ENCODE data around the gene TEX52. TPM values are rescaled to one million over a fixed set of nuclear protein-coding genes. Genes with fewer than 3 reads are reported as not detected.

TEX52 gene
- total RNA-seq, 2 donors from 2014 or later, result not detected

GRCh38 chr12:2841056-2841650 lies 15.7 kb downstream of the TEX52 start:
- Histone ChIP-seq H3K27me3 (no peaks in the 10 kb centered on the region), H3K4me3 (no peak overlapping the region), H3K36me3 (replicated peaks in 1 of 2; ENCODE audit: insufficient read depth in 1 of 2, low read depth in 2 of 2) (no peaks in the 10 kb centered on the region), H3K9me3 (no peaks in the 10 kb centered on the region), H3K27ac (no peak overlapping the region), H3K4me1 (no peaks in the 10 kb centered on the region)
- DNase-seq, result no peak
- 57 to 78% methylated on average over 8 to 9 of the region's 9 CpGs for WGBS, 2 donors
- no peak for ATAC-seq
- no peak for TF ChIP-seq POLR2A (IDR thresholded peaks at IDR 0.05)
- TF ChIP-seq CTCF (IDR thresholded peaks at IDR 0.05), result no peak
- intact Hi-C loops (cut with DNase I), result no loop called here

GRCh38 chr12:2836574-2836973 lies 20.3 kb downstream of the TEX52 start:
- no peak for TF ChIP-seq CTCF (IDR thresholded peaks at IDR 0.05)
- DNase-seq (no peak), ATAC-seq (no peak)
- Histone ChIP-seq H3K27me3 (no peaks in the 10 kb centered on the region), H3K27ac (no peak overlapping the region), H3K36me3 (replicated peaks in 1 of 2; ENCODE audit: insufficient read depth in 1 of 2, low read depth in 2 of 2) (no peaks in the 10 kb centered on the region), H3K4me3 (no peak overlapping the region), H3K9me3 (no peaks in the 10 kb centered on the region), H3K4me1 (peaks cover 11% of the 10 kb centered on the region)
- 86 to 89% methylated on average over 8 of the region's 8 CpGs for WGBS, 2 donors
- intact Hi-C loops (cut with DNase I), result no loop called here

- 71% methylated on average over 4 of the region's 4 CpGs for WGBS, 2 donors
- no peaks in the 10 kb centered on the region for H3K36me3 ChIP-seq (replicated peaks in 1 of 2; ENCODE audit: insufficient read depth in 1 of 2, low read depth in 2 of 2)
These were observed 21.0 kb downstream of the TEX52 start for GRCh38 chr12:2835691-2836403.

GRCh38 chr12:2834581-2835491 lies 22.0 kb downstream of the TEX52 start, which contains the start of gene NRIP2:
Gene NRIP2, minus strand, starts transcription at chr12:2835035. Its CDS starts 52 bp downstream, at chr12:2834983.
- no peaks in the 10 kb centered on the region for H3K36me3 ChIP-seq (replicated peaks in 1 of 2; ENCODE audit: insufficient read depth in 1 of 2, low read depth in 2 of 2)
- DNase-seq, result peak in 3 of 4 donors; percentile 18 to 30 (median 30)
- no peak within 1 kb of the TSS for H3K27ac ChIP-seq
- H3K9me3 ChIP-seq, result no peaks in the 10 kb centered on the region
- ATAC-seq, result peak; percentile 41
- intact Hi-C loops (cut with DNase I), result no loop called here
- H3K4me1 ChIP-seq, result peaks cover 11% of the 10 kb centered on the region
- 16 to 18% methylated on average over 28 to 32 of the region's 32 CpGs for WGBS, 2 donors
- no peak within 1 kb of the TSS for H3K4me3 ChIP-seq
- H3K27me3 ChIP-seq, result no peaks in the 10 kb centered on the region
- TF ChIP-seq POLR2A (IDR thresholded peaks at IDR 0.05) (no peak), CTCF (IDR thresholded peaks at IDR 0.05) (no peak)

More at GRCh38 chr12:2835691-2836403, 21.0 kb downstream of the TEX52 start:
- no peak overlapping the region for H3K4me3 ChIP-seq
- H3K27ac ChIP-seq, result no peak overlapping the region
- H3K4me1 ChIP-seq, result peaks cover 11% of the 10 kb centered on the region
- DNase-seq (no peak), ATAC-seq (no peak)
- intact Hi-C loops (cut with DNase I), result no loop called here
- H3K27me3 ChIP-seq, result no peaks in the 10 kb centered on the region
- TF ChIP-seq CTCF (IDR thresholded peaks at IDR 0.05) (no peak), POLR2A (IDR thresholded peaks at IDR 0.05) (no peak)
- H3K9me3 ChIP-seq, result no peaks in the 10 kb centered on the region
